Measurements from ENCODE around the gene VAT1L. TPM values are rescaled to one million over a fixed set of nuclear protein-coding genes. Genes with fewer than 3 reads are reported as not detected.

VAT1L gene
- total RNA-seq, 1 experiment from 2014 or later = 19.1 TPM

- TF ChIP-seq ATF2 (CRISPR knock-in tag; IDR thresholded peaks at IDR 0.05; ENCODE audit: borderline replicate concordance, low read depth) = no peak
- no peak for TF ChIP-seq ZNF138 (CRISPR knock-in tag; conservative IDR thresholded peaks at IDR 0.05)
- no peak for TF ChIP-seq ZMAT4 (CRISPR knock-in tag; IDR thresholded peaks at IDR 0.05)
Measured at GRCh38 chr16:77938913-77939312, 150.5 kb downstream of the VAT1L start (continued).

GRCh38 chr16:77939968-77940367 lies 151.6 kb downstream of the VAT1L start:
- peaks cover 12% of the 10 kb centered on the region for H3K4me1 Mint-ChIP-seq
- H3K36me3 Mint-ChIP-seq = peaks cover 30% of the 10 kb centered on the region
- ATAC-seq (no peak), DNase-seq (ENCODE audit: low spot score) (no peak)
- ChIA-PET POLR2A (interaction anchor here (0.6 kb wide), 1 partner anchor 591 kb away, joined by 3 read pairs; no protein-coding TSS in a partner anchor), CTCF (interaction anchor here (0.6 to 2.5 kb wide), 3 partner anchors 12 to 342 kb away, joined by 3 to 8 read pairs (median 3); no protein-coding TSS in a partner anchor)
- peaks cover 38% of the 10 kb centered on the region for H3K9me3 Mint-ChIP-seq
- no peak overlapping the region for H3K27ac Mint-ChIP-seq
- TF ChIP-seq ARID4B (CRISPR knock-in tag; IDR thresholded peaks at IDR 0.05; ENCODE audit: borderline replicate concordance) (no peak), ZNF232 (CRISPR knock-in tag; IDR thresholded peaks at IDR 0.05) (no peak), MLX (CRISPR knock-in tag; IDR thresholded peaks at IDR 0.05) (no peak), ZNF263 (CRISPR knock-in tag; IDR thresholded peaks at IDR 0.05; ENCODE audit: low read depth) (no peak), NFATC4 (CRISPR knock-in tag; IDR thresholded peaks at IDR 0.05) (no peak), HMGXB4 (CRISPR knock-in tag; IDR thresholded peaks at IDR 0.05) (no peak), OVOL2 (CRISPR knock-in tag; IDR thresholded peaks at IDR 0.05; ENCODE audit: borderline replicate concordance) (no peak), GRHL2 (CRISPR knock-in tag; IDR thresholded peaks at IDR 0.05; ENCODE audit: insufficient replicate concordance, severe bottlenecking) (no peak), SOX15 (CRISPR knock-in tag; IDR thresholded peaks at IDR 0.05) (no peak), CREM (CRISPR knock-in tag; IDR thresholded peaks at IDR 0.05) (no peak)
- no peak overlapping the region for H3K4me3 Mint-ChIP-seq
- H3K27me3 Mint-ChIP-seq (ENCODE audit: low read depth) = peaks cover 4% of the 10 kb centered on the region; the same call in 1 of the 2 replicates

- Mint-ChIP-seq H3K27me3 (ENCODE audit: low read depth) (peaks cover 5% of the 10 kb centered on the region; the same call in 1 of the 2 replicates), H3K36me3 (peaks cover 13% of the 10 kb centered on the region), H3K4me3 (no peak overlapping the region), H3K27ac (no peak overlapping the region), H3K9me3 (peaks cover 21% of the 10 kb centered on the region), H3K4me1 (peaks cover 4% of the 10 kb centered on the region)
- ATAC-seq = no peak
- CTCF ChIA-PET = interaction anchor here (0.9 to 1.1 kb wide), 2 partner anchors 31 to 59 kb away, joined by 4 to 6 read pairs; no protein-coding TSS in a partner anchor
- POLR2A ChIA-PET = no interaction called here
- DNase-seq (ENCODE audit: low spot score) = no peak
- TF ChIP-seq GTF2I (CRISPR knock-in tag; conservative IDR thresholded peaks at IDR 0.05) (no peak), OVOL2 (CRISPR knock-in tag; IDR thresholded peaks at IDR 0.05; ENCODE audit: borderline replicate concordance) (no peak), SOX15 (CRISPR knock-in tag; IDR thresholded peaks at IDR 0.05) (no peak), CREB1 (CRISPR knock-in tag; IDR thresholded peaks at IDR 0.05) (no peak), ETV6 (CRISPR knock-in tag; IDR thresholded peaks at IDR 0.05) (no peak), SMAD3 (CRISPR knock-in tag; IDR thresholded peaks at IDR 0.05; ENCODE audit: borderline replicate concordance) (no peak)
Measured at GRCh38 chr16:77943801-77944200, 155.4 kb downstream of the VAT1L start.
